Calu3 (cell line): ENCODE measurements around the gene GRIA3. TPM values are rescaled to one million over a fixed set of nuclear protein-coding genes. Genes with fewer than 3 reads are reported as not detected.

Experiments used
- BruUV-seq: library from RNA; stranded (reverse); fragments of 400-500 nt; replicated peaks from 2 replicates; lab custom pipeline; 2021; lab: Mats Ljungman, UMichigan
- CTCF ChIA-PET: fragments of 300-600 bp; sonication (Branson Sonifier 250); formaldehyde crosslinking; loops from one replicate; lab custom pipeline; 2022; ENCODE audit warnings: antibody characterized with exemption; lab: Charles Lee
- DNase-seq: peaks from one replicate; pipeline ENCODE4 v3.0.0; 2022
- H3K27ac Mint-ChIP-seq: one replicate; pipeline ENCODE4 v1.8.0; 2022; ENCODE audit warnings: mixed read lengths; ENCODE audit not compliant: unreplicated experiment
- H3K27me3 Mint-ChIP-seq: one replicate; pipeline ENCODE4 v1.8.0; 2022; ENCODE audit warnings: mixed read lengths; ENCODE audit not compliant: unreplicated experiment
- H3K36me3 Mint-ChIP-seq: one replicate; pipeline ENCODE4 v1.8.0; 2022; ENCODE audit warnings: mild to moderate bottlenecking, moderate library complexity, mixed read lengths; ENCODE audit not compliant: insufficient read depth, unreplicated experiment
- H3K4me1 Mint-ChIP-seq: one replicate; pipeline ENCODE4 v1.8.0; 2022; ENCODE audit warnings: mild to moderate bottlenecking, low read depth, mixed read lengths; ENCODE audit not compliant: unreplicated experiment
- H3K4me3 Mint-ChIP-seq: one replicate; pipeline ENCODE4 v1.8.0; 2022; ENCODE audit warnings: mild to moderate bottlenecking, low read depth, moderate library complexity, mixed read lengths; ENCODE audit not compliant: unreplicated experiment
- H3K9me3 Mint-ChIP-seq: one replicate; pipeline ENCODE4 v1.8.0; 2022; ENCODE audit warnings: low read depth, mixed read lengths; ENCODE audit not compliant: unreplicated experiment
- intact Hi-C: fragments of 100-400 bp; cut with micrococcal nuclease; formaldehyde crosslinking; loops from one replicate; pipeline ENCODE4 v1.10.0; 2022; ENCODE audit not compliant: unreplicated experiment
- total RNA-seq: library from RNA; stranded (reverse); gene quantifications from 2 replicates; pipeline ENCODE4 v1.2.3, GENCODE V29; 2022
- TF ChIP-seq, protein P1 (sequence below): fragments of 200-600 bp; IDR thresholded peaks from one replicate; pipeline ENCODE4 v1.8.0; 2022; ENCODE audit warnings: antibody characterized with exemption; ENCODE audit not compliant: unreplicated experiment

The GRIA3 gene
- total RNA-seq, 1 experiment from 2014 or later: not detected

DNA sequence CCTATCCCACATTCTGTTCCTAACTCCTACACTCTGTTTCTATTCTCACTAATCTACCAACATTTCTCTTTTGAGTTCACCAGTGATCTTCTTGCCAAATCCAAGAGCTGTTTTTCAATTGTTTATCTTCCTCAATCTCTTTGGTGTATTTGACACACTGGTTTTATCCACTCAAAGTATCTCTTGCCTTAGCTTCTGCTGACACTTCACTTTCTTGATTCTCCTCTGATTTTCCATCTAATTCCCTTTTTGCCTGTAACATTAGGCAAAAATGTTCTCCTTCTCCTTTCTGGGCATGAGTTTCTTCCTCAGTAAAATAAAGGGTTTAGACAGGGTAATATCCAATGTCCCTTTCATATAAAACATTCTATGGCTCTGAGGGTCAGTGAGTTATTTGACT lies 26.2 kb downstream of the GRIA3 start:
- intact Hi-C loops: no loop called here
- no TSS peak for BruUV-seq
- CTCF ChIA-PET: no interaction called here
- no peaks in the 10 kb centered on the region for H3K4me1 Mint-ChIP-seq
- no peak overlapping the region for H3K27ac Mint-ChIP-seq
- TF ChIP-seq, protein P1, sequence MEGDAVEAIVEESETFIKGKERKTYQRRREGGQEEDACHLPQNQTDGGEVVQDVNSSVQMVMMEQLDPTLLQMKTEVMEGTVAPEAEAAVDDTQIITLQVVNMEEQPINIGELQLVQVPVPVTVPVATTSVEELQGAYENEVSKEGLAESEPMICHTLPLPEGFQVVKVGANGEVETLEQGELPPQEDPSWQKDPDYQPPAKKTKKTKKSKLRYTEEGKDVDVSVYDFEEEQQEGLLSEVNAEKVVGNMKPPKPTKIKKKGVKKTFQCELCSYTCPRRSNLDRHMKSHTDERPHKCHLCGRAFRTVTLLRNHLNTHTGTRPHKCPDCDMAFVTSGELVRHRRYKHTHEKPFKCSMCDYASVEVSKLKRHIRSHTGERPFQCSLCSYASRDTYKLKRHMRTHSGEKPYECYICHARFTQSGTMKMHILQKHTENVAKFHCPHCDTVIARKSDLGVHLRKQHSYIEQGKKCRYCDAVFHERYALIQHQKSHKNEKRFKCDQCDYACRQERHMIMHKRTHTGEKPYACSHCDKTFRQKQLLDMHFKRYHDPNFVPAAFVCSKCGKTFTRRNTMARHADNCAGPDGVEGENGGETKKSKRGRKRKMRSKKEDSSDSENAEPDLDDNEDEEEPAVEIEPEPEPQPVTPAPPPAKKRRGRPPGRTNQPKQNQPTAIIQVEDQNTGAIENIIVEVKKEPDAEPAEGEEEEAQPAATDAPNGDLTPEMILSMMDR: no peak
- no peaks in the 10 kb centered on the region for H3K36me3 Mint-ChIP-seq
- no peak overlapping the region for H3K4me3 Mint-ChIP-seq
- H3K27me3 Mint-ChIP-seq: peaks cover 14% of the 10 kb centered on the region
- no peaks in the 10 kb centered on the region for H3K9me3 Mint-ChIP-seq
- DNase-seq: no peak

DNA sequence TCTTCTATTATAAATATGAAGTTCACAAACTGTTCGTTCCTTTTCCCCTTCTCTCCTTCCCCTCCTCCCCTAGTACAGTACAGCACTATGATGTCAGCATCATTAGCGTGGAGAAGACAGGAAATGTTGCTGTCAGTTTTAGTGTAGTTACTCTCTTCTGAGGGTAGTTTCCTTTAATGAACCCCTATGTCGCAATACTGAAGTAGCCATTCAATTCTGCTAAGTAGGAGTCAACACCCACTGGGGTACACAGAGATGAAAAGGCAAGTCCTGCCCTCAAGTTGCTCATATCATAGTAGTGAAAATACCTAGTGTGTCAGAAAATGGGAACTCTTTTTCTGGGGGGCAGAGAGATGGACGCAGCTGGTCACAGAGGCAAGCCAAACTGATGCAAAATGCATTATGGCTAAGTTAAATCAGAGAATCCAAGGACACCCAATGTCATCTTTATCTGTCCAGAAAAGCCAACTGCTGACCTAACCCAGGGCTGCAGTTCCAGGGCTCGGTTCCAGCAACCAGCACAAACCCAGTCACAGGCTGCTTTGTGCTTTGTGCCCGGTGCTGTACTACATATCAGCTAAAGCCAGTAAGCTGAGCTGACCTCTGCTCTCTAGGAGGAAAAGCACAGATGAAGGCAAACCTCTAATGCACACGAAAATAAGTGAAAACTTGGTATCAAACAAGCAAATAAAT lies 31.5 kb downstream of the GRIA3 start:
- intact Hi-C loops: no loop called here
- Mint-ChIP-seq H3K9me3 (no peaks in the 10 kb centered on the region), H3K36me3 (no peaks in the 10 kb centered on the region), H3K27ac (no peak overlapping the region), H3K4me3 (no peak overlapping the region), H3K27me3 (peaks cover 4% of the 10 kb centered on the region), H3K4me1 (no peaks in the 10 kb centered on the region)
- no TSS peak for BruUV-seq
- TF ChIP-seq, protein P1: no peak
- CTCF ChIA-PET: no interaction called here
- no peak for DNase-seq

DNA sequence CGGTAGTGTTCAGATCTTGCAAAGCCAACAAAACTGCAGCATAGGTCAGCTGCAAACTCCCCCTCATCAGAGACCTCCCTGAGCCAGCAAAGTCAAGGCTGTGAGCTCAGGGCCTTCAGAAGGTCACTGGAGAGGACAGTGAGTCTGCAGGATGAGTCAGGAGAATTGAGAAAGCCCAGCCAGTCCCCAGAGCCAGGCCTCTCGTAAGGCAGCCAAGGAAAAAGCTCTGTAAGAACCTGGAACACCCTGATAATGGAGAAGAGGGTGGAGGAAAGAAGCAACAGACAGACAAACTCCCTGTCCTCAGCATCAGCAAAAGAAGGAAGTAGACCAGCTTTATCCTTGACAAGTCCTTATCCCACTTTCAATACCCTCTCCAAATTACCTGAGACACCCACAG lies 33.0 kb downstream of the GRIA3 start:
- no peaks in the 10 kb centered on the region for H3K9me3 Mint-ChIP-seq
- CTCF ChIA-PET: no interaction called here
- no TSS peak for BruUV-seq
- no peaks in the 10 kb centered on the region for H3K36me3 Mint-ChIP-seq
- H3K4me1 Mint-ChIP-seq: no peaks in the 10 kb centered on the region
- intact Hi-C loops: no loop called here
- no peaks in the 10 kb centered on the region for H3K27me3 Mint-ChIP-seq
- DNase-seq: no peak
- no peak overlapping the region for H3K27ac Mint-ChIP-seq
- TF ChIP-seq, protein P1: no peak
- H3K4me3 Mint-ChIP-seq: no peak overlapping the region

DNA sequence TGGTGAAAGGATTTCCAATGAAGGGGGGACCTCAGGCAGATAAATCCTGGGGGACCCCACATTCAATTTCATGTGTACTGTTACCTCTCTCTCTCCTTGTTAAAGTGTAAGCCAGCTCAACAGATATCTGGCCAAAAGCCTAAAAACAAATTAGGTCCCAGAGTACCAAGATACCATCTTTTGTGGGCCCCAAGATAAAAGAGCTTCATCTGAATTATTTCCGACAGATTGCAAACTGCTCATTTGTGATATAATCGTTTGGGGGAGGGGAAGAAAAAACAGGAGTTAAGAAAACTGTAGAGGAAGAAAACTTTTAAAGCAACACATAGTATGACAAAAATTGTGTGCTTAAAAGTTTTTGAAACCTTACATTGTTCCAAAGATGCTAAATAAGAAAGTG lies 33.6 kb downstream of the GRIA3 start:
- H3K36me3 Mint-ChIP-seq: no peaks in the 10 kb centered on the region
- CTCF ChIA-PET: interaction anchor here (0.6 kb wide), 1 partner anchor 8 kb away, joined by 4 read pairs; no protein-coding TSS in a partner anchor
- H3K4me1 Mint-ChIP-seq: no peaks in the 10 kb centered on the region
- H3K4me3 Mint-ChIP-seq: no peak overlapping the region
- no peaks in the 10 kb centered on the region for H3K27me3 Mint-ChIP-seq
- H3K27ac Mint-ChIP-seq: no peak overlapping the region
- no peak for DNase-seq
- H3K9me3 Mint-ChIP-seq: no peaks in the 10 kb centered on the region
- TF ChIP-seq, protein P1: no peak
- intact Hi-C loops: no loop called here
- BruUV-seq: no TSS peak
